DND-41 (cell line): ENCODE results near the gene SYNGR1.

Experiments used
- ATAC-seq: fragments of 200-7000 bp; cut with Tn5 transposase; 3 replicates; pipeline ENCODE4 v1.9.1; 2021; ENCODE audit warnings: low read depth; ENCODE audit not compliant: insufficient read depth
- DNase-seq: peaks from one replicate; pipeline ENCODE4 v3.0.0-alpha.2; 2020
- H2AFZ ChIP-seq: 2 replicates; pipeline ENCODE4 v1.6.0; 2012; ENCODE audit warnings: low read depth, low read length
- H3K27ac ChIP-seq: 2 replicates; pipeline ENCODE4 v1.5.1; 2012; ENCODE audit warnings: low read length, inconsistent platforms
- H3K27me3 ChIP-seq: fragments of 200-600 bp; sonication (generic); 2 replicates; pipeline ENCODE4 v1.6.0; 2012; ENCODE audit warnings: low read length, mild to moderate bottlenecking, inconsistent platforms; ENCODE audit not compliant: insufficient read depth, poor library complexity
- H3K36me3 ChIP-seq: 2 replicates; pipeline ENCODE4 v1.5.1; 2012; ENCODE audit warnings: low read length, inconsistent platforms; ENCODE audit not compliant: insufficient read depth
- H3K4me1 ChIP-seq: 2 replicates; pipeline ENCODE4 v1.5.1; 2012; ENCODE audit warnings: mild to moderate bottlenecking, low read length; ENCODE audit not compliant: insufficient read depth
- H3K4me2 ChIP-seq: 2 replicates; pipeline ENCODE4 v1.6.0; 2012; ENCODE audit warnings: mild to moderate bottlenecking, moderate library complexity, low read length, inconsistent platforms; ENCODE audit not compliant: insufficient read depth
- H3K4me3 ChIP-seq, 2 experiments: fragments of 200-600 bp in 1 of 2; shearing (Covaris generic) in 1 of 2; 2 replicates each; pipeline ENCODE4 v1.5.1; 2012 to 2016; ENCODE audit warnings: inconsistent platforms in 2 of 2, low read length in 2 of 2, mild to moderate bottlenecking in 2 of 2, low read depth in 1 of 2, moderate library complexity in 1 of 2
- H3K79me2 ChIP-seq: 2 replicates; pipeline ENCODE4 v1.6.0; 2012; ENCODE audit warnings: low read length, inconsistent platforms; ENCODE audit not compliant: insufficient read depth
- H3K9ac ChIP-seq: 2 replicates; pipeline ENCODE4 v1.6.0; 2012; ENCODE audit warnings: low read depth, mild to moderate bottlenecking, inconsistent platforms, low read length, moderate library complexity
- H3K9me3 ChIP-seq: 2 replicates; pipeline ENCODE4 v1.5.1; 2012; ENCODE audit warnings: low read length, moderate library complexity, mild to moderate bottlenecking, inconsistent platforms; ENCODE audit not compliant: insufficient read depth, severe bottlenecking
- H4K20me1 ChIP-seq: 2 replicates; pipeline ENCODE4 v1.6.0; 2012; ENCODE audit warnings: low read length; ENCODE audit not compliant: insufficient read depth
- CTCF ChIP-seq: IDR thresholded peaks from 2 replicates; pipeline ENCODE4 v1.5.1; 2012; ENCODE audit warnings: borderline replicate concordance, low read length, moderate library complexity, mild to moderate bottlenecking; ENCODE audit not compliant: poor library complexity, severe bottlenecking; ENCODE audit errors: extremely low read depth
- EZH2 ChIP-seq: IDR thresholded peaks from 3 replicates; pipeline ENCODE4 v1.6.1; 2012; ENCODE audit warnings: borderline replicate concordance, low read depth, mild to moderate bottlenecking, moderate library complexity, low read length, inconsistent platforms; ENCODE audit not compliant: severe bottlenecking

Gene SYNGR1

GRCh38 chr22:39395936-39396796, 46.4 kb downstream of the SYNGR1 start:
- H3K9ac ChIP-seq, result no peak overlapping the region
- no peak for DNase-seq
- no peaks in the 10 kb centered on the region for H3K9me3 ChIP-seq

GRCh38 chr22:39396797-39397195, 47.0 kb downstream of the SYNGR1 start:
- H3K27ac ChIP-seq, result no peak overlapping the region
- no peak overlapping the region for H2AFZ ChIP-seq
- no peak for ATAC-seq
- no peak overlapping the region for H3K4me2 ChIP-seq
- no peaks in the 10 kb centered on the region for H3K36me3 ChIP-seq
- DNase-seq, result no peak
- H3K27me3 ChIP-seq, result no peaks in the 10 kb centered on the region
- H3K4me1 ChIP-seq, result peaks cover 25% of the 10 kb centered on the region
- H3K9ac ChIP-seq, result no peak overlapping the region
- no peak overlapping the region for H3K4me3 ChIP-seq
- peaks cover 25% of the 10 kb centered on the region for H3K79me2 ChIP-seq
- H3K9me3 ChIP-seq, result no peaks in the 10 kb centered on the region
- H4K20me1 ChIP-seq, result no peaks in the 10 kb centered on the region
- no peak for TF ChIP-seq EZH2
- no peak for TF ChIP-seq CTCF

More at GRCh38 chr22:39395936-39396796, 46.4 kb downstream of the SYNGR1 start:
- H3K4me2 ChIP-seq, result no peak overlapping the region
- H3K36me3 ChIP-seq, result no peaks in the 10 kb centered on the region
- H3K4me1 ChIP-seq, result peaks cover 19% of the 10 kb centered on the region
- H3K27ac ChIP-seq, result no peak overlapping the region
- no peak overlapping the region for H3K4me3 ChIP-seq
- H4K20me1 ChIP-seq, result no peaks in the 10 kb centered on the region
- ATAC-seq, result no peak
- H3K27me3 ChIP-seq, result no peaks in the 10 kb centered on the region
- TF ChIP-seq CTCF (no peak), EZH2 (no peak)
- peaks cover 19% of the 10 kb centered on the region for H3K79me2 ChIP-seq
- H2AFZ ChIP-seq, result no peak overlapping the region; the same call in 1 of the 2 replicates

GRCh38 chr22:39401301-39401631, 51.5 kb downstream of the SYNGR1 start:
- no peak for TF ChIP-seq CTCF
- TF ChIP-seq EZH2, result no peak
- ATAC-seq, result no peak
- 0 out of 2 replicates have a peak, but pooled peaks cover 6% of the 10 kb centered on the region for H4K20me1 ChIP-seq
- peak overlapping the region; percentile 16; the same call in 1 of the 2 replicates for H3K9ac ChIP-seq
- no peak for DNase-seq
- peaks cover 27% of the 10 kb centered on the region for H3K4me1 ChIP-seq
- H3K27ac ChIP-seq, result no peak overlapping the region
- H2AFZ ChIP-seq, result no peak overlapping the region
- peak overlapping the region; percentile 79 for H3K4me2 ChIP-seq
- no peaks in the 10 kb centered on the region for H3K27me3 ChIP-seq
- H3K36me3 ChIP-seq, result peaks cover 6% of the 10 kb centered on the region; the same call in 1 of the 2 replicates
- H3K79me2 ChIP-seq, result peaks cover 58% of the 10 kb centered on the region
- no peaks in the 10 kb centered on the region for H3K9me3 ChIP-seq
- no peak overlapping the region for H3K4me3 ChIP-seq
